Ishikawa (cell line): ENCODE measurements around the gene PRXL2A.

Experiments
- CEBPB ChIP-seq: IDR thresholded peaks from 2 replicates; pipeline ENCODE4 v1.6.1; 2012
- EGR1 ChIP-seq: IDR thresholded peaks from 2 replicates; pipeline ENCODE4 v1.6.1; 2012
- EP300 ChIP-seq: IDR thresholded peaks from 2 replicates; pipeline ENCODE4 v1.6.1; 2012; ENCODE audit warnings: borderline replicate concordance
- MAX ChIP-seq: IDR thresholded peaks from 2 replicates; pipeline ENCODE4 v1.6.1; 2012
- NFIC ChIP-seq: IDR thresholded peaks from 2 replicates; pipeline ENCODE4 v1.6.1; 2012
- RAD21 ChIP-seq: IDR thresholded peaks from 2 replicates; pipeline ENCODE4 v1.6.1; 2012; ENCODE audit warnings: low read depth
- REST ChIP-seq: IDR thresholded peaks from 2 replicates; pipeline ENCODE4 v1.6.1; 2012; ENCODE audit warnings: low read depth, mild to moderate bottlenecking

- TF ChIP-seq RAD21 (no peak), REST (no peak), EP300 (no peak), CEBPB (no peak), EGR1 (no peak), MAX (no peak), NFIC (no peak)
These were observed 39.3 kb downstream of the PRXL2A start for GRCh38 chr10:80447436-80448190.
